ENCODE data around the gene KCP. TPM values are rescaled to one million over a fixed set of nuclear protein-coding genes. Genes with fewer than 3 reads are reported as not detected.

KCP gene
- total and polyA plus RNA-seq, 3 experiments from 2014 or later: 0.84 to 1.1 TPM; not detected in 1

- H3K36me3 ChIP-seq (ENCODE audit: insufficient read depth, low read length): peaks cover 11% of the 10 kb centered on the region
- CTCF ChIA-PET: interaction anchor here (0.7 to 5.6 kb wide), 4 partner anchors 15 to 21 kb away, joined by 4 to 47 read pairs (median 4); no protein-coding TSS in a partner anchor
- Mint-ChIP-seq H3K9me3 (peaks cover 0 to 2% (median 0%) of the 10 kb centered on the region in 5 donors), H3K36me3 (peaks cover 3 to 24% (median 3%) of the 10 kb centered on the region in 3 donors), H3K27ac (peak within 1 kb of the TSS; percentile 84 to 100 (median 96)), H3K27me3 (peaks cover 0 to 5% of the 10 kb centered on the region in 2 donors), H3K4me3 (peak within 1 kb of the TSS; percentile 93 to 100 (median 96)), H3K4me1 (peaks cover 29 to 41% (median 40%) of the 10 kb centered on the region in 3 donors)
- H3K4me1 ChIP-seq (ENCODE audit: insufficient read depth, low read length): peaks cover 14% of the 10 kb centered on the region
- H3K27ac ChIP-seq (ENCODE audit: low read depth, low read length): peak within 1 kb of the TSS; percentile 88
- peak within 1 kb of the TSS; percentile 98 for H3K4me3 ChIP-seq (ENCODE audit: low read length)
- POLR2A ChIA-PET: interaction anchor here (0.5 to 1.2 kb wide), 4 partner anchors 18 to 356 kb away, joined by 3 to 4 read pairs (median 4); no protein-coding TSS in a partner anchor
- peak; percentile 98 to 99 (median 99) for DNase-seq
- no peaks in the 10 kb centered on the region for H3K9me3 ChIP-seq (ENCODE audit: low read length)
- H3K27me3 ChIP-seq (ENCODE audit: insufficient read depth, low read length, poor library complexity, severe bottlenecking): no peaks in the 10 kb centered on the region
These were observed 47.7 kb downstream of the KCP start, which contains the start of gene ATP6V1F for GRCh38 chr7:128862571-128863432. ATP6V1F (plus strand) TSS chr7:128862856; CDS start chr7:128862905, 49 bp downstream.

DNA sequence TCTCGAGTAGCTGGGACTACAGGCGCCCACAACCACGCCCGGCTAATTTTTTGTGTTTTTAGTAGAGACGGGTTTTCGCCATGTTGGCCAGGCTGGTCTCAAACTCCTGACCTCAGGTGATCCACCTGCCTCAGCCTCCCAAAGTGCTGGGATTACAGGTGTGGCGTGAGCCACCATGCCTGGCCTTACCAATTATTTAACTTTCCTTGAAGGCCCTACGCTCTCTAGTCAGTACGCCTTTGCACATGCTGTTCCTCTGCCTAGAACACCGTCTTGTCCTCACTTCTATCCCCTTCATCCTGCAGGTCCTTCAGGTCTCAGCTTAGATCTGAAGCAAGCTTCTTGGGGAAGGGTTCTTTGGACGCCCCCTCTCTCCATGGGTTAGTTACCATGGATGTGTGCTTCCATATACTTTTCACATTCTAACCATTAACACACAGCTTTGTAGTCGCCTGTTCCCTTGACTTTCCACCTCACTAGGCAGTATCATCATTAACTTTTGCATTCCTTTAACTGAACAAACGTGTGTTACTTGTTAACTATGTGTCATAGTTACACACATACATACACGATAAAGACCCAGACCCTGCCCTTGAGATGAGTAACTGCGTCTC is 48.4 kb downstream of the KCP start:
- peak overlapping the region; percentile 98 for H3K4me3 ChIP-seq (ENCODE audit: low read length)
- peaks cover 0 to 5% of the 10 kb centered on the region in 2 donors for H3K27me3 Mint-ChIP-seq
- H3K36me3 Mint-ChIP-seq: peaks cover 3 to 23% (median 3%) of the 10 kb centered on the region in 3 donors
- no peaks in the 10 kb centered on the region for H3K9me3 ChIP-seq (ENCODE audit: low read length)
- peaks cover 0 to 2% (median 0%) of the 10 kb centered on the region in 5 donors for H3K9me3 Mint-ChIP-seq
- H3K27ac ChIP-seq (ENCODE audit: low read depth, low read length): peak overlapping the region; percentile 55
- no peaks in the 10 kb centered on the region for H3K27me3 ChIP-seq (ENCODE audit: insufficient read depth, low read length, poor library complexity, severe bottlenecking)
- peaks cover 26 to 37% (median 36%) of the 10 kb centered on the region in 3 donors for H3K4me1 Mint-ChIP-seq
- peaks cover 14% of the 10 kb centered on the region for H3K4me1 ChIP-seq (ENCODE audit: insufficient read depth, low read length)
- H3K36me3 ChIP-seq (ENCODE audit: insufficient read depth, low read length): peaks cover 11% of the 10 kb centered on the region
- H3K27ac Mint-ChIP-seq: peak overlapping the region; percentile 84 to 100 (median 96)
- no peak for DNase-seq
- ChIA-PET POLR2A (interaction anchor here (0.5 kb wide), 1 partner anchor 355 kb away, joined by 4 read pairs; no protein-coding TSS in a partner anchor), CTCF (interaction anchor here (0.7 to 5.6 kb wide), 4 partner anchors 14 to 22 kb away, joined by 4 to 47 read pairs (median 4); no protein-coding TSS in a partner anchor)
- H3K4me3 Mint-ChIP-seq: peak overlapping the region; percentile 93 to 100 (median 96)

DNA sequence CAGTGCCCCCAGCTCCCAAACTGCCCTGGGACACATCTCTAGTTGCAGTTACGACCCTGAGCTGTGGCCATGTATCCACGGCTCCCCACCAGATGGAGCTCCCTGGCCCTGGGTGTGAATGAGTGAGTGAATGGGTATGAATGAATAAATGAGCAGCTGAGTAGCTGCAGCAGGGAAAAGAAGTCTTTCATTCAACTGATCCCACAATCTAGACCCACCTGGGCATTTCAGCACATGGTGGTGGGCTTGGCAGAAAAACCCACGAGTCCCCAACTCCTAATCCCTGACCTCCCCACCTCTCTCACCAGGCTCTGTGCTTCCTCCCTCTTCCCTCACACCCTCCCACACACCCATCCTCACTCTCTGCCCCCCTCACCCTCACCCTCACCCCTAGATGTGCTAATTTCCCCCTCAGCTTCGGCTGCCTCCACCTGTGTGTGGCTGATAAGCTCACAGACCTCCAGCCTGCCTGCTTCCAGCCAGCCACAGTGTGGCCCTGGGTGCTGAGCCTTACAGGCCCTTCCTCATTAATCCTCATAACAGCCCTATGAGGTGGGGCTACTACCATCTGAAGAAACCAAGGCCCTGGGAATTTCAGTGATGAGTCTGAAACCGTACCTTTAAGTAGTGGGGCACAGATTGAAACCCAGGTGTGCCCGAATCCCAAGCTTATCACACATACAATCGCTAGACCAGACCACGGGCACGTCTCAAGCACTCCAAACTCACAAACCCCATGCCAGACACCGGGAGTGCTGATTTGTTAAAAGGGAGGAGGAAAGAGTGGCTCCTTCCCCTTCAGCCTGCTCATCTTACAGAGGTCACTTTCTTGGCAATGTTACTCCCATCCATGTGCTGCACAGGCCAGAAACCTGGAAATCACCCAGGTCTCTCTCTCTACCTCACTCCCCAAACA is 50.1 kb downstream of the KCP start:
- Mint-ChIP-seq H3K27ac (peak overlapping the region in 1 of 8 donors; percentile 82), H3K27me3 (peaks cover 0 to 7% of the 10 kb centered on the region in 2 donors)

DNA sequence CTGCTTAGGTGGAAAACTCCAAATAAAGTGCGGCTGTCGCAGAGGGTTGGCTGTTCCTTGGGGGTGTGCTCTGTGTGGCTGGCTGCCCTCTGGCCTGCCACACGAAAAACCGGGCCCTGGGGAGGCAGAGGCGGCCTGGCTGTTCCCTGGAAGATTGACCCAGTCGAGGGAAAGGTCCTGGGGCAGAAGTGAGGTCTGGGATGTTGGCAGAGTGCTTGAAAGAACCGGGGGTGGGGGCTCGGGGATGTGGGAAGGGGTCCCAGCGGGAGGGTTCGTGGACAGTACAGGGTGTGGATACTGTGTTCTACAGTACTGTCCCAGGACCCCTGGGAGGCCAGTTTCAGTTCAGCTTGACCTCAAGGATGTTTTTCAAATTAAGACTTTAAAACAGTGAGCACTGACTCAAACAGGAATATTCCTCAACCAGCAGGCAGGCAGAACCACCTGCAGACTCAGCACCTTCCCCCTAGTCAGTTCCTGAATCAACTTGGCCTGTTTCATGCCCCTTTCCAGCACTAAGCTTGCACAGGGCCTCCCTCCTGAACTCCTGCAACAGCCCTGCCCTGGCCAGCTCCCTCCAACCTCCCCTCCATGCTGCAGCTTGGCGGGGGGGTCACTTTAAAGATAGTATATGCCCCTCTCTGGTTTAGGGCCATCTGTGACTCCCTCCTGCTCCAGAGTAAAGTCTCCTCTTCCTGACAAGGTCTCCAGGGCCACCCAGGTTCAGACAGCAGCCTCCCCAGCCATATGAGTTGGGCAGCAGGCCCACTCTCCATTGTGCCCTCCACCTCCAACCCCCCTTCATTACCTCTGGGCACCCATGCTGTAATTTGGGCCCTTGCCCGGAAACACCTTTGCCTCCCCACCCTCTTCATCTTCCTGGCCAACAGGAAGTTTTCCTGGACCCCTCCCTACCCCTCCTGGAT is 51.0 kb downstream of the KCP start:
- no peak for DNase-seq
- Histone ChIP-seq H3K4me1 (ENCODE audit: insufficient read depth, low read length) (peaks cover 14% of the 10 kb centered on the region), H3K9me3 (ENCODE audit: low read length) (no peaks in the 10 kb centered on the region), H3K27ac (ENCODE audit: low read depth, low read length) (peak overlapping the region; percentile 55), H3K36me3 (ENCODE audit: insufficient read depth, low read length) (no peaks in the 10 kb centered on the region), H3K4me3 (ENCODE audit: low read length) (no peak overlapping the region), H3K27me3 (ENCODE audit: insufficient read depth, low read length, poor library complexity, severe bottlenecking) (no peaks in the 10 kb centered on the region)
- ChIA-PET POLR2A (no interaction called here), CTCF (interaction anchor here (0.9 to 5.6 kb wide), 2 partner anchors 13 to 25 kb away, joined by 3 to 47 read pairs; no protein-coding TSS in a partner anchor)
- H3K4me3 Mint-ChIP-seq: no peak overlapping the region
- H3K4me1 Mint-ChIP-seq: peaks cover 15 to 20% (median 18%) of the 10 kb centered on the region in 3 donors
- H3K36me3 Mint-ChIP-seq: peaks cover 0 to 7% (median 0%) of the 10 kb centered on the region in 3 donors
- H3K27ac Mint-ChIP-seq: no peak overlapping the region
- H3K9me3 Mint-ChIP-seq: peaks cover 0 to 2% (median 0%) of the 10 kb centered on the region in 5 donors
- H3K27me3 Mint-ChIP-seq: peaks cover 0 to 7% of the 10 kb centered on the region in 2 donors

More for the DNA sequence above, 50.1 kb downstream of the KCP start:
- peak overlapping the region; percentile 55 for H3K27ac ChIP-seq (ENCODE audit: low read depth, low read length)
- H3K4me1 Mint-ChIP-seq: peaks cover 23 to 29% (median 27%) of the 10 kb centered on the region in 3 donors
- H3K36me3 ChIP-seq (ENCODE audit: insufficient read depth, low read length): peaks cover 6% of the 10 kb centered on the region
- peaks cover 0 to 14% (median 0%) of the 10 kb centered on the region in 3 donors for H3K36me3 Mint-ChIP-seq
- H3K9me3 Mint-ChIP-seq: peaks cover 0 to 2% (median 0%) of the 10 kb centered on the region in 5 donors
- DNase-seq: no peak
- peak overlapping the region in 2 of 7 donors; percentile 10 to 41 for H3K4me3 Mint-ChIP-seq
- CTCF ChIA-PET: interaction anchor here (0.9 to 5.6 kb wide), 2 partner anchors 12 to 24 kb away, joined by 3 to 47 read pairs; no protein-coding TSS in a partner anchor
- no peaks in the 10 kb centered on the region for H3K27me3 ChIP-seq (ENCODE audit: insufficient read depth, low read length, poor library complexity, severe bottlenecking)
- no peak overlapping the region for H3K4me3 ChIP-seq (ENCODE audit: low read length)
- H3K4me1 ChIP-seq (ENCODE audit: insufficient read depth, low read length): peaks cover 14% of the 10 kb centered on the region
- POLR2A ChIA-PET: interaction anchor here (0.8 kb wide), 1 partner anchor 69 kb away, joined by 3 read pairs; no protein-coding TSS in a partner anchor
- H3K9me3 ChIP-seq (ENCODE audit: low read length): no peaks in the 10 kb centered on the region

DNA sequence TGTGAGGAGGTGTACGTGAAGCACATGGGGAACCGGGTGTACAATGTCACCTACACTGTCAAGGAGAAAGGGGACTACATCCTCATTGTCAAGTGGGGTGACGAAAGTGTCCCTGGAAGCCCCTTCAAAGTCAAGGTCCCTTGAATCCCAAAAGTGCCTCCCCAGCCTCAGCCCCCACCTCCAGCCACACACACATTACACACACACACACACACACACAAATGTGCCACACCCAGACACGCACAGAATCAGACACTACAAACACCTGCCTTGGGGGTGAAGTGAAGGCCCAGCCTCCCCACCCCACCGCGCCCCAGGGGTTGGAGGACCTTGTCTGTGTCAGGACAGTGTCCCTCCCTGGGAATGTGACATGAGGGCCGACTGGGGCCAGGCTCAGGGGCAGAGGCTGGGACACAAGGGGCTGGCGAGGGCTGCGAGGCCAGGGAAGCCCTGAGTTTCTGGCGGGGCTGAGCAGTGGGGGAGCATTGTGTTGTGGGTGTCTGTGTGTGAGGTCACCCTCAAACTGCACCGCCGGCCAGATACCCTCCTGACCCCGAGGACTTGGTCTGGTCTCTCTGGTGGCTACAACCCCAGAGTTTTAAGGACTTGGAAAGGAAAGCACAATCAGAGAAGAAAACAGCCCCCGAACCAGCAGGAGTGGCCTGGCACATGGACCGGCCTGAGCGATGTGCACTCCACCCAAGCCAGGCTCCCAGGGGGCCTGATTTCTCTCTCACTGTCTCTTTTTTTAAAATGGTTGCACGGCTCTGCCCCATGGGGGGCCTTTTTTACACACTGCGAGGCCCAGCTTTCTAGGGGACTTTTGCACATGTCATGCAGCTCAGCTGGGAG is 51.9 kb downstream of the KCP start:
- no peak overlapping the region for H3K27ac ChIP-seq (ENCODE audit: low read depth, low read length)
- peaks cover 11 to 15% (median 13%) of the 10 kb centered on the region in 3 donors for H3K4me1 Mint-ChIP-seq
- CTCF ChIA-PET: no interaction called here

DNA sequence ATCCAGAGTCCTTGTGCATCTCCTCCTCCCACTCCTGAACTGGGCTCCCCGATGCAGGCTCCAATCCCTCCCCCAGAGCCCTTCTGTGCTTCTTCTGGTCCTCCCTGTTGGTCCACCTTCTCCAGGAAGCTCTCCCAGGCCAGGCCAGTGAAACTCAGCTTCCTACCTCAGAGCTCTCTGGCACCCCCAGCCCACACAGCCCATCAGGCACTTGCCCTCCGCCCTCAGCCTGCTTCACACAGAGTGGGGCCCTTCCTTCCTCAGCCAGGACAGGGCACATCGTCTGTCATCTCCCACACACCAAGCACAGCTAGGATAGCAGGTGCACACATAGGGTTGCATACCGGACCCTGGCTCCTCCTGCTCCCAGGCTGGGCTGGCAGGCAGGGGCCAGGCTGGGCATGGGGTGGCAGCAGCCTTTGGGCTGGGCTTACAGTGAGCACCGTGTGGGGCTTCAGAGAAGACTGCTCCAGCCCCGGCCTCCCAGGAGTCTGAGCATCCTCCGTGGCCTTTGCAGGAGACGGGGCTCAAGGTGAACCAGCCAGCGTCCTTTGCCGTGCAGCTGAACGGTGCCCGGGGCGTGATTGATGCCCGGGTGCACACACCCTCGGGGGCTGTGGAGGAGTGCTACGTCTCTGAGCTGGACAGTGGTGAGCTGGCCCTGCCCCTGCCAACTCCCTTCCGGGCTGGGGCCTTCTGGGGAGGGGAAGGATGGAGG is 54.3 kb downstream of the KCP start:
- Histone ChIP-seq H3K4me1 (ENCODE audit: insufficient read depth, low read length) (no peaks in the 10 kb centered on the region), H3K27me3 (ENCODE audit: insufficient read depth, low read length, poor library complexity, severe bottlenecking) (no peaks in the 10 kb centered on the region), H3K9me3 (ENCODE audit: low read length) (no peaks in the 10 kb centered on the region), H3K27ac (ENCODE audit: low read depth, low read length) (no peak overlapping the region), H3K4me3 (ENCODE audit: low read length) (no peak overlapping the region), H3K36me3 (ENCODE audit: insufficient read depth, low read length) (no peaks in the 10 kb centered on the region)
- CTCF ChIA-PET: no interaction called here
- DNase-seq: no peak
- H3K27me3 Mint-ChIP-seq: peaks cover 0 to 2% of the 10 kb centered on the region in 2 donors
- no peaks in the 10 kb centered on the region for H3K36me3 Mint-ChIP-seq
- no peak overlapping the region for H3K4me3 Mint-ChIP-seq
- H3K9me3 Mint-ChIP-seq: no peaks in the 10 kb centered on the region
- no peak overlapping the region for H3K27ac Mint-ChIP-seq
- POLR2A ChIA-PET: no interaction called here
- no peaks in the 10 kb centered on the region for H3K4me1 Mint-ChIP-seq

More for the DNA sequence above, 51.9 kb downstream of the KCP start:
- Histone ChIP-seq H3K27me3 (ENCODE audit: insufficient read depth, low read length, poor library complexity, severe bottlenecking) (no peaks in the 10 kb centered on the region), H3K9me3 (ENCODE audit: low read length) (no peaks in the 10 kb centered on the region), H3K36me3 (ENCODE audit: insufficient read depth, low read length) (no peaks in the 10 kb centered on the region), H3K4me1 (ENCODE audit: insufficient read depth, low read length) (peaks cover 5% of the 10 kb centered on the region), H3K4me3 (ENCODE audit: low read length) (no peak overlapping the region)
- no peak overlapping the region for H3K4me3 Mint-ChIP-seq
- no peak overlapping the region for H3K27ac Mint-ChIP-seq
- POLR2A ChIA-PET: no interaction called here
- peaks cover 0 to 2% (median 0%) of the 10 kb centered on the region in 5 donors for H3K9me3 Mint-ChIP-seq
- no peak for DNase-seq
- H3K27me3 Mint-ChIP-seq: peaks cover 0 to 7% of the 10 kb centered on the region in 2 donors
- peaks cover 0 to 7% (median 0%) of the 10 kb centered on the region in 3 donors for H3K36me3 Mint-ChIP-seq

Measured in CD8-positive, alpha-beta memory T cell (primary cell).